Suprapubic skin (tissue), 3 donors: Measurements from ENCODE around the gene OTOG.

ENCODE experiments used
- CTCF ChIP-seq, 2 donors: fragments of 200-600 bp in 1 of 2; fragments of 450-650 bp in 1 of 2; sonication (generic) in 1 of 2; IDR thresholded peaks; one replicate each; pipeline ENCODE4 v1.5.1; 2016 to 2019; ENCODE audit warnings: antibody characterized with exemption in 2 of 2, mild to moderate bottlenecking in 1 of 2, moderate library complexity in 1 of 2
- POLR2A ChIP-seq, 2 donors: fragments of 450-650 bp; IDR thresholded peaks; one replicate each; pipeline ENCODE4 v1.6.1; 2017; ENCODE audit warnings: antibody characterized with exemption in 2 of 2, mild to moderate bottlenecking in 2 of 2, moderate library complexity in 2 of 2

- TF ChIP-seq CTCF (IDR thresholded peaks at IDR 0.05) (no peak), POLR2A (IDR thresholded peaks at IDR 0.05) (no peak)
Measured at GRCh38 chr11:17544181-17544622, 2.9 kb upstream of the OTOG start, which contains the start of gene USH1C.
